Stimulated activated CD8-positive, alpha-beta memory T cell treated with anti-CD3 and anti-CD28 coated beads, Interleukin-7, amount 100 ng/mL, for 24 hours (primary cell): ENCODE measurements around the gene RPIA.
"Not testable (repeated sequence)": the region's sequence is repeated elsewhere in the genome, so short reads cannot be mapped to it uniquely, and the experiment has no call there.

Source experiments
- DNase-seq: peaks from one replicate; pipeline ENCODE4 v3.0.0-alpha.2; 2020; ENCODE audit warnings: low read depth

The RPIA gene

DNA sequence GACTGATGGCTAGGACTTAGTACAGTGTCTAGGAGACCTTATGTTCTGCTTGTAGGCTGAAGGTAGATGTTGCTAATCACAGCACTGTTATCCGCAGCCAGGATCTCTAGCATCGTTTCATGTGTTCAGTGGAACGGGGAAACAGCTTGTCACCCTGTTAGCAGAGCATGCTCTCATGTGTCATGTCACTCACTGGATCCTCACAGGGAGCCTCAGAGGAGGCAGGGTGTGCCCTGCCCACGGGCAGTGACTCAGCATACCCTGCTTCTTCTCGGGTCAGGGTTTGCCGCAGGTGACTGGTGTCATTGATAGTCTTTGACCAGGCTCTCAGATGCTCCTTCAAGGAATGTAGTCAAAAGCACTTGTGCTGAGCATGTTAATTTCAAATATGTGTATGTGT lies 44.4 kb downstream of the RPIA start:
- peak; percentile 12 for DNase-seq

DNA sequence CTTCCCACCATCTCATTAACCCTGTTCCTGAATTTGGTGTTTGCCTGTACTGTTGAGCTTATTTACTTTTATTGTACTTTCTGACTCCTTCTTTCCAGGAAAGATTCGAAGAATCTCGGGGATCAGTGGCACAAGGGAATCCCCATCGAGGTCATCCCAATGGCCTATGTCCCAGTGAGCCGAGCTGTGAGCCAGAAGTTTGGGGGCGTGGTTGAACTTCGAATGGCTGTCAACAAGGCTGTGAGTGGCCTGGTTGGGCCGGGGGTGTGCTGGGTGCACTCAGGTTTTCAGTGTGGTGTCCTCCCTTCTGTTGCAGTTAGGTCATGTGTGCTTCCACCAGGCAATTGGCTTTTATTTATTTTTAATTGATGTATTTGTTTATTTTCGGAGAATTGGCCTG lies 45.0 kb downstream of the RPIA start:
- no peak for DNase-seq

DNA sequence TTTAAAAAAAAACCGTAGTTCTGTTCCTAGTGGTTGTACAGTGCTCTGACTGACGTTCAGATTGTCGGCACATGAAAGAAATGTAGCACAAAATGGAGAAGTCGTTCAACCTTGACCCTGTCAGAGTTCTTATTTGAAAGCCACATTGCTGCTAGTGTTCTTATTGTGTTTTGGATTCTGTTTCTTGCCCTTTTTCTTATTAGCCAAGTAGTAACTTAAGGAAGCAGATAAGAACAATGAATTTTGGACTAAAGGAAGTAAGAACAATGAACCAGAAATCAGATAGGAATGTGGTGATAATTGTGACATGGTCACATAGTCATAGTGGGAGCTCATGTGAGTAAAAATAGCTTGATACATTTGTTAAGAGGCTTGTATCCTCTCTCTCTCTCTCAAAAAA lies 45.9 kb downstream of the RPIA start:
- no peak for DNase-seq

DNA sequence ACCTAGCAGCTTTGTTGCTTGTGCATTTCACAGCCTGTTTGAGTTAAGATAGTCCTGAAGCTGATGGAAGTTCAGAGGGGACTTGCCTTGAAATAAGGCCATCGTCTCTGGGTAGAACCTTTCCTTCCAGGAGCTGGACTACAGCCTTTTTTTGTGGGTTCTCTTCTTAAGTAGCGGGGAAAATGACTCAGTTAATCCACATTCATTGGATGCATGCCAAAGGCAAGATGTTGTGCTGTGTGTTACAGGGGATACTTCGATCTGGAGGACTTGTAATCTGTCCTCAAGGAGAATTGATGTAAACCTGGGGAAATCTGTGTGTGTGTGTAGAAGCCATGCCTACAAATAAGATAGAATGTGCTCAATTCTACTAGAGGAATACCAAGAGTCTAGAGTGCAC lies 46.8 kb downstream of the RPIA start:
- DNase-seq = no peak

DNA sequence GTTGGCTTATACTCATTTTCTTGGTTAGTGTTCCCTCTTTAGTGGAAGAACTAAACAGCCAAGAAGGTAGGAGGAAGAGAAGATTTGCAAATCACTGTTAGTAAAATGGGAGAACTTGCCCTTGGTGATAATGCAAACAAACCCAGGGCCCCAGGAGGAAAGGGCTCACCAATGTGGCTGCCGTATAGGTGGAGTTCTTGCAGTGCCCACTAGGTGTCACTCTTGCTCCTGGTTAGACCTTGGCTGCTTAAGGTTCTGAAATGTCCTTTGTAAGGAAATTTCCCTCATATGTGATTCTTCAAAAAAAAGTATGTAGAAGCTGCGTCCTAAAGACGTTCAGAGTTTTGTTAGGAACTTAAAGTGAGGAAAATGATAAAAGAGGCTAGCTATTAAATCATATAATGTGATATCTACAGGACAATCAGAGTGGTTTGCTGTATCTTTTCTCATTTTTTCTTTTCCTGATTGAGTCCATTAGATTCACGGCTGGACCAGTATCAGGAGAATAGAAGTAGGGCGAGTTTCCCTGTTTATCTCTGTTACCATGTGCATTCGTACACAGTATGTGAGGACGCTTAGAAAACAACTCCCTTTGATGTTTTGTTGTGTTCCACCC lies 48.6 kb downstream of the RPIA start:
- DNase-seq = peak; percentile 54

DNA sequence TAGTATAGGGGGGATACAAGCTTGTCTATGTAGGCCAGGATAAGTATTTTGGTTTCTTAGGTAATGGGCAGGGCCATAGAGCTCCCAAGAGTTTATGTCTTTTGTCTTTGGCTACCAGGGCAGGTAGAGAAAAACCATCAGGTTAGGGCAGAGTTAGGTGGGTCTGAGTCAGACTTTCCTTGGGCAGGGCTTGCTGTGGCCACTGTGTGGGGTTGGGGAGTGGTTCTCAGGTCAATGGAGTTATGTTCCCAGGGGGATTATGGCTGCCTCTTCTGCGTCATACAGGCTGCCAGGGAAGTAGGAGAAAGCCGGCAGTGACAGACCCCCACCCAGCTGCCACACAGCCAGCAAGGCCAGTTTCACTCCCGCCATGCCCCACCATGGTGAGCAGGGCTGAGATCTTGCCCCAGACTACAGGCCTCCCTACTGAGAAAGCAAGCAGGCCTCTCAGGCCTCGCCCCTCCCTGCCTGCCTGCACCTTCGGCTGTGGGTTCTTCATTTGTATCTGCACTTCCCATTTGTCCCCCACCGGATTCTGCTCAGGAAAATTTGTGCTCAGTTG lies 55.5 kb downstream of the RPIA start:
- no peak for DNase-seq

DNA sequence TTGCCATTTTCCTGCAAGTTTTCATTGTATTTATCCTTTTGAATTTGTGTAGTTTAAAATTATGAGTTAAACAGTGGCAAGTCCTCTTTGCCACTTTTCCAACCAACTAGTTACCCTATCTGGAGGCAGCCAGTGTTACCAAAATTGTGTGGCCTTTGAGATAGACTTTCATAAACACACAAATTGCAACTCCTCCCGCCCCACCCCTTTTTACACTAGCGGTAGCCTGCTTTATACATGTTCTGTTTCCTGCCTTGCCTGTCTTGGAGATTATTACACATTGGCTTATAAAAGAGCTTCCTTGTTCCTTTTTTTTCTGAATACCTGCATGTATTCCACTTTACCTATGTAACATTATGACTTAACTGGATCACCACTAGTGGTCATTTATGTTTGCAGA lies 56.5 kb downstream of the RPIA start:
- DNase-seq = no peak

DNA sequence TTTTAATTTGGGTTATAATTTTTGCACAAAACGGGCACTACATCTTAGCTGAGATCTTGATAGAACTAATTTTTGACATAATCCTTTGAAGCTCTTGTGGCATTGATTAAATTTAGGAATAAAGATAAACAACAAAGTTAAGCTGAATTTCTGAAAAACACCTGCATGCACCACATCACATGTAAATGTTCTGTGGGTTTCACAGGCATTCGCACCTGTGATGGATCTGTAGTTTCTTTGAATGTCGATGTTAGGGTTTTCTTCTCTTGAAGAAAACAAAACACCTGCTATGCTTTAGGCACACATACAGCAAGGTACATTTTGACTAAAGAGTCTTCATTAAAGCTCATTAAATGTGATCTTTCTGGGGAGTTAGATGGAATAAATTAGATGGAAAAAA lies 60.3 kb downstream of the RPIA start:
- DNase-seq = no peak

DNA sequence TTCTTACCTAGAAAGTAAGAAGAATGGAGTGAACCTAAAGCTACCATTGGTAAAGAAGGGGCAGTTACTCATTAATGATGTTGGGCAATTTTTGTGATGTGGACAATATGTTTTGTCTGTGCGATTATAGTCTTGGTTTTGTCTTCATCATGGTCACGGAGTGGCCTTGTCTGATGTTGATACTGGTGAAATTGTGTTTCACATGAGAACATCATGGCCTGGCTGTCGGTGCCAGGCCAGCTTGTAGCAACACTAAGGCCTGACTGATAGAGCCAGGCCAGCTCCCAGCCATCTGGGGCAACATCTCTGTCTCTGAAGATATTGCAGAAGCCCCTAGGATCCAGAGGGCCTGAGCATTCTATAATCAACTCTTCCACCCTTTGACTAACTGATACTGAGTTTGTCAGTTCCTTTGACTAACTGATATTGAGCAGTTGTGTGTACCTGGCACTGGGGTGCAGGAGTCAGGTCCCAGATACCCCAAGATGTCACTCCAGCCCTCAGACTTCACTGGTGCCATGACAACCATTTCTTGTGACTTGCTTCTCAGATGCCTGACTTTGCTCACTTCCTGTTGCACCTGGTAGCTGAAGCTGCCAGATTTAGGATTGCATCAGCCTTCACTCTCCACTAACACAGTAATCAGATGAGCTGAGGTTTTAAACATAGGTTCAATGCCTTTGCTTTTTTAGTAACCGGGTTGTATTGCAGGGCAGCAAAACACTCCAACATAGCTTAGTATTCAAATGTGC lies 62.5 kb downstream of the RPIA start:
- DNase-seq = no peak

DNA sequence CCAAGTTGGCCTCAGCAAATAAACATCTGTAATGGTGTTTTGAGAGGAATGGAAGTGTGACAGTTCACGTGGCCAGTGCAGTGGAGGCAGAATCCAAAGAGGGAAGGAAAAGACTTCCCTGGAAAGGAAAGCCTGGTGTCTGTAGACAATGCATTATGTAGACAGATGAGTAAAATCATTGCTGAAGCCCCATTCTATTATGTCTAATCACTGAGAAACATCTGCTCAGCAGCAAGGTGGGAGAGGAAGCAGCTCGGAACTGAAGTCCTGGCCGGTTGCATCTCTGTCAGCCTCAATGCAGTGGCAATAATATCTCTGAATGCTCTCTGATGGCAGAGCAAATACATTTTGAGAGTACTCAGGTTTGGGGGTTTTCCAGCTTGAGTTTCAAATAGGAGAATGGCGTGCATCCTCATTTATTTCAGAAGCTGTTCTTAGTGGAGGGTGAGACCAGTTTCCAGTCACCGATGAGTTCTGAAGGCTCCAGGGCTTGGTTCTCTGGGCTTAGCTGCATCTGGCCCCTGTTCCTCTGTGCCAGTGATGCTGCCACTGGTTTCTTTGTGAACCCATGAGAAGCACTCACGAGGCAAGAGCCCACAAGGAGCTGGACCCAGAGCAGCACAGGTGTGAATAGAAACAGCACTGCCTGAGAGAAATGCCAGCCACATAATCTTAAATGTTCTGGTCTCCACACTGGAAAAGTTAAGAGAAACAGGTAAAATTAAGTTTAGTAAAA lies 63.3 kb downstream of the RPIA start:
- DNase-seq = no peak

DNA sequence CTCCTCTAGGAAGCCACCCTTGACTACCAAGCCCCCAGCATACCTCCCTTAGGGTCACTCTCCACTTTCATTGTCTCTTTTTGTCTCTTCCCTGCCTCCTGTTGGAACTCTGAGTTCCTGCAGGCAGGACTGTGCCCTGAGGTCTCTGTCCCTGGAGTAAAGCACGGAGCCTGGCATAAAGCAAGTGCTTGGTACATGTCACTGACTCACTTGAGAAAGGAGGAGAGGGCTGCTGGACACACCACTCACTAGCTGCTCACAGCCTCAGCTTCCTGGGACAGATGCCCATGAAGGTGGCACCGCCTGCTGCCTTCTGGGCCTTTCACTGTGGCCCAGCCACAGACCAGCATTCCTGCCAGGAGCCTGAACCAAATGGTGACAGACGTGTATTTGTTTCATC lies 64.4 kb downstream of the RPIA start:
- no peak for DNase-seq

DNA sequence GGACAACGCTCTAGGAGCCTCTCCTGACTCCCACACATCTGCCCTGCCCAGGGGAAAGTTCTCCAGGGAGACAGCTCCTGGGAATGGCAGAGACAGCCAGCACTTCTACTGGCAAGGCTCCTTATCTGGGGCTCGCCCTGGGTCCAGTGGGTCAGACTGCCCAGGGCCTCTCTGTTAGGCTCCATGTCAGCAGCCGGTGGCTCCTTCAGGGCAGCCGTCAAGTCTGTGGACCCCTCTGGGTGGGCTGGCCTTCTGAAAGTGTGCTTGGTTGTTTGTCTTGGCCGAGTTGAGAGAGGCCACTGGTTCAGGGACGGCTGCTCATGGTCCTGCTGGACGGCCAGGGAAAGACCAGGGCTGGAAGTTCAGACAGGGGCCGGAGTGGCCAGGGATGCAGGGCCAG lies 65.6 kb downstream of the RPIA start:
- DNase-seq = no peak

DNA sequence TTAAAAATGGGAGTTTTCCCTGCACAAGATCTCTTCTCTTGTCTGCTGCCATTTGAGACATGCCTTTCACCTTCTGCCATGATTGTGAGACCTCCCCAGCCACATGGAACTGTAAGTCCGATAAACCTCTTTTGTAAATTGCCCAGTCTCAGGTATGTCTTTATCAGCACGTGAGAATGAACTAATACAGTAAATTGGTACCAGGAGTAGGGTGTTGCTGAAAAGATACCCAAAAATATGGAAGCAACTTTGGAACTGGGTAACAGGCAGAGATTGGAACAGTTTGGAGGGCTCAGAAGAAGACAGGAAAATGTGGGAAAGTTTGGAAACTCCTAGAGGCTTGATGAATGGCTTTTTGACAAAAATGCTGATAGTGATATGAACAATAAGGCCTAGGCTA lies 67.2 kb downstream of the RPIA start:
- DNase-seq = not testable (repeated sequence)

DNA sequence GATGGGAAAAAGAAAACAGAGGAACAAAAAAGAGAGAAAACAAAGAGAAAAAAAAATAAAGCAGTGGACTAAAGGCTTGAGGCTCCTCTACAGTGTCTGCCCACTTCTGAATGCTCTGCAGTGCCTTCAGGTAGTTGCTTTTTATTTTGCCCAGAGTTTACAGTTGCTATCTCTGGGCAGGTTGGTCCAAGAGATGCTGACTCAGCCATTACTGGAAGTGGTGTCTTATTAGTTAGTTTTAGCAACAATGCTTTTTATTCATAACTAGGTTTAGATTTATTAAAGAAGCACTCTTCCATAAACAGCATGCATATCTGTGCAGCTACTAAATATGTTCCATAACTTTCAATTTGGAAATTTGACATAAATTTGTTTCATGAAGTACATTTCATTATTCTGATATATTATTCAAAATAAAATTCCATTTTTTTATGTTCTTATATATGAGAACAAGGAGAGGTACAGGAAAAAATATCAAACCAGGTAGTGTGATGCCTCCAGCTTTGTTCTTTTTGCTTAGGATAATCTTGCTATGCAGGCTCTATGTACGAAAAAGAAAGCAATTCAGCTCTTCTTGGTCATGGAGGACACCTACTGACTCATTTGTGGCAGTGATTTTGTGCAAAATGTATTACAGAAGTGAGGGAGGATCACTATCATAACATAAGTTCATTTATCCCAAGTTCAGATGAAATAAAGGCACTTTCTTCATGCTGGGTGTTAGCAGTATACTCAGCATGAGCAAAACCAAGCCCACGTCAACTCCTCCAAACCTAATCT lies 69.5 kb downstream of the RPIA start:
- DNase-seq = no peak

DNA sequence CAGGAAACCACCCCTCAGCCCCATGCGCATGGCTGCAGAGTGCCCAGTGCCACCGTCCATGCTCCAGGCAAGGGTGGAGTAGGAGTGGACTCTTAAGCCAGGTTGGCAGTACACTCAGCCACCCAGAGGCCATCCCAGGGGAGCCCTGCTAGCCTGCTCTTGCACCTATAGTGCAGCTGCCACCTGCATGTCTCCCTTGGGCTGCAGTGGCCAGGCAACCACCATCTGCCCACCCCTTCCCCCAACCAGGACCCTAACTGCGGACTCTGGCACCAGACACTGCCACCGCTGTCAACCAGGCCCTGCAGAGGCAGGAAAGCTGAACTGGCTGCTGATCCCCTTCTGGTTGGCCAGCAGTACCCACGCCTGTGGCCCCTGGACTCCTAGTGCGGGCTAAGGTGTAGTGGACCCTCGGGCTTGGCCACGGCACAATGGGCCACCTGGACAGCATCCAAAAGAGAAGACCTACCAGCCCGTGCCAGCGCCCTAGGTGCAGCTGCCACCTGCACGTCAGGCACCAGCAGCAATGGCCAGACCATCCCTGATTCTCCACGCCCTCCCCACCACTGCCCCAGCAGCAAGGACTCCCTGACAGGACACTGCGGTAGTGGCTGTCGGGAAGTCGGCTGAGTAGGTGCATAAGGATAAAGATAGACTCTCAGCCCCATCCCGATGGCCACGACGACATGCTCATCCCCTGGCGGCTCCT lies 72.8 kb downstream of the RPIA start:
- DNase-seq = no peak

DNA sequence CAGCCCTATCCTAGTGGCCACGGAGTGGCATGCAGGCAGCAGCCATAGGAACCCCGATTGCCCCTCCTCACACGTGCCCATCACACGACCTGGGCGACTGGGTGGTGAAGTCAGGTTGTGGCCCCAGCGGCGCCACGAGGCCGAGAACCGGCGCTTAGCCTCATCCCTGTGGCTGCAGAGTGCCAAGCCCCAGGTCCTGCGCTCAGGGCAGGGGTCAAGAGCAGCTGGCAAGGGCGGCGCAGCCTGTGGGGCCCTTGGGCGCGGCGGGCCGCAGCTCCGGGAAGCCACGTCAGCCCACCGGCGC lies 73.3 kb downstream of the RPIA start:
- no peak for DNase-seq

DNA sequence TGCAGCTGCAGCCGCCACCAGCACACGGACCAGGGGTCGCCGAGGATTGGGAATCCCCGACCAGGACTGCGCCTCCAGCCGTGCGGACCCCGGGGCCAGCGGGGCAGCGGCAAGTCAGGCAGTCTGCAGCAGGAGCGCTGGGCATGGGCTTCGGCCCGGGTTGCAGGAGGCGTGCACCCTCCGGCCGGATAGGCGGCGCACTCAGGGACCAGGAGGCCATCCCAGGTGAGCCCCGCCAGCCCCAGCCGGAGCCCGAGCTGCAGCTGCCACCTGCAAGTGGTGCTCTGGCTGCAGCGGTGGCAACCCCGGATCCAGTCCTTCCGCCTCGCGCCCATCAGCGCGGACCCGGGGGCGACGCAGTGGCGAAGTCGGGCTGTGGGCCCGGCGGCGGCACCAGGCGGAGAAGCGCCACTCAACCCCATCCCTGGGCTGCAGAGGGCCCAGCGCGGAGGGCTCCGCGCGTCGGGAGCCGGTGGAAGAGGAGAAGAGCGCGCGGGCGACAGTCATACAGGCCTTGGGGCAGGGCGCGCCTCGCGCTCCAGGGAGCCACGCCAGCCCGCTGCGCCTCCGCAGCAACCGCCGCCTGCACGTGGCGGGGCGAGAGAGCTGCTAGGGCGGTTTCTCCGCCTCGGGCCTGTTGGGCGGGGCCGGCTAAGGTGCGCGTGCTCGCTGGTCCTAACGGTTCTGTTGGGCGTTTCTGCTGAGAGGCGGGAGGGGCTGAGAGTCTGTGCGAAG lies 73.8 kb downstream of the RPIA start:
- peak; percentile 16 for DNase-seq

DNA sequence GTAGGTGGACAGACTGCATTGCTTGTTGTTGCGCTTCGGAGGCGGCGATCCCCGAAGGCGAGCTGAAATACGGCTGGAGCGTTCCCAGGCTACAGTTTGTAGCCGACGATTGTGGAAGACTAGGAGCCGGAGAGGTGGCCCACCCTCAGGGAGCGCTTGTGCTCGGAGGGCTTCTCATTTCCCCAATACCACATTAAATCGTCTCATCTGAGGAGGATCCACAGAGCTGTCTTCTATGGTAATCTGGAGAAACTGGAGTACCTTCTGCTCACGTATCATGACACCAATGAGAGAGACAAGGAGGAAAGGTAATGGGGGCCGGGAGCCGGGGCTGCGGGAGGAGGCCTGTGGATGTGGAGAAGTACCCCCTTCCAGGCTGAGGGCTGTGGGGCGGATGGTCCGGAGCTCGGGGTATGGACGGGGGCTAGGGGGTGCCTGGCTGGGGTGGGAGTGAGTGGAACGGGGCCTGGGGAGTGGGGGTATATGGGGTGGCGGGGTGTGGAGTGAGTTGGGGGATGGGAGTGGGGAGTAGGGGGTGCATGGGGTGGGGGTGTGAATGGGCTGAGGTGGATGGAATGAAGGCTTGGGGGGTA lies 74.5 kb downstream of the RPIA start:
- not testable (repeated sequence) for DNase-seq

DNA sequence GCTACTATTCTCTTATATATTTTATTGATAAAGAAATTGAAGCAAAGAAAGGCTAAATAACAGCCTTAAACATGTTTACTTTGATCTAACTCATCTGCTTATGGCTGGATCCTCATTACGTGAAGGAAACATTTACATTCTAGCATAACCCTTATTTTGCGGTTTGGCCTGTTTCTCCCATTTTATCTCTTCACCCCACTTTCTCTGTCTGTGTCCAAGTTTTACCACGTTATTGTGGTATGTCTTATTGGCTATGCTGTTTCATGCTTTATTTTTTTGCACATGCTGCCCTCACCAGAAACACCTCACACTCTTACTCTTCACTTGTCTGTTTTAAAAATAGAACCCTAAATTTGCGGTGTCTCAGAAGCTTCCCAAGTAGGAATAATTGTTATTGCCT lies 78.5 kb downstream of the RPIA start:
- no peak for DNase-seq

DNA sequence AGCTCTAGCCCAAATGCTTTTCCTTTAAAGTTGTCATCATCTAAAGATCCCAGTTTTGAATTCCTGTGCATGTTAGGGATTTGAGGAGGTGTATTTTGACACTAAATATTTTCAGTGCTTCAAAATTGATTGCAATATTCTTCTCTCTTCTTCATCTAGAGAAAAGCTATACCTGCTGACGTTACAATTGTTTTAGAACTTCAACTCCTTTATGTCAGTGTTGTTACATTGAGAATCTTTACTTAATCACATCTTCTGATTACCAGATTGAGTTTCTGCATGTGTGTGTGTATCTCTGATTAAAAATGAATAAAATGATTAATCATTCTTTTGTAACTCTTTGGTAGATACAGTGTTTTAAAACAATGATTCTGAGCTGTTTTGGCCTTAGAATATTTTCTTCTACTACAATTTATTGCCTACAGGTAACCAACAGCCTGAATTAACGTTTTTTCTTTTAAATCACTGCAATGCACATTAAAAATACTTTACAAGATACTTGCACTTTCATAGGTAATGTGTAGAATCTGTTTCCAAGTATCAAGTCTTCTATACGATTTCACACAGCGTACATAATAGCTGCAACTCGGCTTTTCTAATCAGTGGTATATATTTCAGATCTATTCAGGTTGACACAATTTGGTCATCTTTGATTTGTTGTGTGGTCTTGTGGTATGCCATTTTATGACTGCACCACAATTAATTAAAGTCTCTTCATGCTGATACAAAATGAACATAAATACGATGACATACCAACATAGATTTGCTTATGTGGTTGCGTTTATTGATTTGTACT lies 82.0 kb downstream of the RPIA start:
- DNase-seq = not testable (repeated sequence)
